GM21576 (cell line): ENCODE data around the gene PAX3.

Experiments used
- ATAC-seq: cut with Tn5 transposase; IDR thresholded peaks from one replicate; pipeline ENCODE4 v1.9.1; 2021; ENCODE audit warnings: mild to moderate bottlenecking, moderate library complexity; ENCODE audit not compliant: unreplicated experiment

Gene PAX3

GRCh38 chr2:222298311-222299150 is at the start of gene PAX3:
TSS of gene PAX3 (minus strand) at chr2:222298998. CDS start at chr2:222298615, 383 bp downstream.
- ATAC-seq = no peak

GRCh38 chr2:222341331-222341730 is 42.5 kb upstream of the PAX3 start:
- ATAC-seq = no peak

GRCh38 chr2:222338374-222338773 is 39.6 kb upstream of the PAX3 start:
- no peak for ATAC-seq

- ATAC-seq = no peak
Observed at GRCh38 chr2:222336931-222337330, 38.1 kb upstream of the PAX3 start.

GRCh38 chr2:222336442-222336841 is 37.6 kb upstream of the PAX3 start:
- ATAC-seq = no peak

- ATAC-seq = no peak
Observed at GRCh38 chr2:222334914-222335313, 36.1 kb upstream of the PAX3 start.

- ATAC-seq = no peak
Observed at GRCh38 chr2:222333397-222333796, 34.6 kb upstream of the PAX3 start.

GRCh38 chr2:222332116-222332515 is 33.3 kb upstream of the PAX3 start:
- ATAC-seq = no peak

GRCh38 chr2:222330910-222331309 is 32.1 kb upstream of the PAX3 start:
- ATAC-seq = no peak

- ATAC-seq = peak; percentile 22
Observed at GRCh38 chr2:222322236-222322635, 23.4 kb upstream of the PAX3 start.

GRCh38 chr2:222320436-222321395 is 21.9 kb upstream of the PAX3 start:
- ATAC-seq = no peak

GRCh38 chr2:222319586-222320435 is 21.0 kb upstream of the PAX3 start:
- peak; percentile 40 for ATAC-seq

- peak; percentile 44 for ATAC-seq
Observed at GRCh38 chr2:222318712-222319585, 20.2 kb upstream of the PAX3 start.

- peak; percentile 41 for ATAC-seq
Observed at GRCh38 chr2:222318026-222318711, 19.4 kb upstream of the PAX3 start.

GRCh38 chr2:222315443-222316121 is 16.8 kb upstream of the PAX3 start:
- ATAC-seq = no peak

- ATAC-seq = no peak
Observed at GRCh38 chr2:222313816-222314215, 15.0 kb upstream of the PAX3 start.

GRCh38 chr2:222311978-222312738 is 13.4 kb upstream of the PAX3 start:
- no peak for ATAC-seq
